PFSK-1 (cell line): ENCODE data around the gene MGAT3.

ENCODE experiments used
- FOXP2 ChIP-seq: optimal IDR thresholded peaks from 2 replicates; pipeline ENCODE3; 2011; ENCODE audit warnings: borderline replicate concordance, control low read depth, inconsistent platforms; ENCODE audit not compliant: insufficient read depth; ENCODE audit errors: extremely low read length, extremely low read depth
- POLR2AphosphoS5 ChIP-seq: IDR thresholded peaks from 2 replicates; pipeline ENCODE4 v1.6.1; 2012; ENCODE audit warnings: low read depth, mild to moderate bottlenecking, control low read depth, low read length, moderate library complexity
- REST ChIP-seq, 2 experiments: IDR thresholded peaks; 2 replicates each; pipeline versions ENCODE4 v1.6.1 to v1.8.0; 2011 to 2012; ENCODE audit warnings: low read depth in 2 of 2, low read length in 2 of 2, control low read depth in 1 of 2, inconsistent platforms in 1 of 2, mild to moderate bottlenecking in 1 of 2, moderate library complexity in 1 of 2; ENCODE audit not compliant: insufficient read depth in 1 of 2
- SIN3A ChIP-seq: IDR thresholded peaks from 2 replicates; pipeline ENCODE4 v1.6.1; 2012; ENCODE audit warnings: mild to moderate bottlenecking, low read length, moderate library complexity, borderline replicate concordance; ENCODE audit not compliant: insufficient read depth
- TAF1 ChIP-seq: IDR thresholded peaks from 2 replicates; pipeline ENCODE4 v1.6.1; 2012; ENCODE audit warnings: low read length, control low read depth, borderline replicate concordance; ENCODE audit not compliant: insufficient read depth

MGAT3 gene

GRCh38 chr22:39491696-39492095, 34.9 kb downstream of the MGAT3 start:
- TF ChIP-seq FOXP2 (no peak), SIN3A (no peak), REST (IDR thresholded peaks at IDR 0.05; ENCODE audit: insufficient read depth in 1 of 2, low read depth in 2 of 2, low read length in 2 of 2) (no peak), POLR2AphosphoS5 (no peak), TAF1 (no peak)

GRCh38 chr22:39492186-39492585, 35.4 kb downstream of the MGAT3 start:
- TF ChIP-seq SIN3A, result no peak
- TF ChIP-seq FOXP2, result no peak
- TF ChIP-seq TAF1, result no peak
- no peak for TF ChIP-seq POLR2AphosphoS5
- TF ChIP-seq REST (IDR thresholded peaks at IDR 0.05; ENCODE audit: insufficient read depth in 1 of 2, low read depth in 2 of 2, low read length in 2 of 2), result no peak

- no peak for TF ChIP-seq REST (IDR thresholded peaks at IDR 0.05; ENCODE audit: insufficient read depth in 1 of 2, low read depth in 2 of 2, low read length in 2 of 2)
- no peak for TF ChIP-seq POLR2AphosphoS5
- TF ChIP-seq SIN3A, result no peak
- no peak for TF ChIP-seq FOXP2
- TF ChIP-seq TAF1, result no peak
Observed at GRCh38 chr22:39493759-39494158, 36.9 kb downstream of the MGAT3 start.

GRCh38 chr22:39494471-39495120, 37.8 kb downstream of the MGAT3 start:
- TF ChIP-seq FOXP2 (no peak), REST (IDR thresholded peaks at IDR 0.05; ENCODE audit: insufficient read depth in 1 of 2, low read depth in 2 of 2, low read length in 2 of 2) (no peak), SIN3A (no peak), TAF1 (no peak)
